NB4 (cell line): ENCODE data around the gene TNS1.

Experiments
- DNase-seq: peaks from one replicate; pipeline ENCODE4 v3.0.0; 2010; ENCODE audit warnings: low read depth
- H3K4me3 ChIP-seq: one replicate; pipeline ENCODE4 v1.5.1; 2011; ENCODE audit warnings: mild to moderate bottlenecking, low read depth, low read length, moderate library complexity
- CTCF ChIP-seq: IDR thresholded peaks from one replicate; pipeline ENCODE4 v1.5.1; 2012; ENCODE audit warnings: low read depth, low read length
- MAX ChIP-seq: IDR thresholded peaks from 2 replicates; pipeline ENCODE4 v1.6.1; 2011; ENCODE audit warnings: low read depth, low read length
- MYC ChIP-seq: IDR thresholded peaks from 2 replicates; pipeline ENCODE4 v1.6.1; 2011; ENCODE audit warnings: low read depth, low read length
- POLR2A ChIP-seq: IDR thresholded peaks from 2 replicates; pipeline ENCODE4 v1.6.1; 2011; ENCODE audit warnings: mild to moderate bottlenecking; ENCODE audit not compliant: insufficient read length; ENCODE audit errors: extremely low read depth

The TNS1 gene

GRCh38 chr2:217886720-217887309 lies 116.0 kb downstream of the TNS1 start:
- DNase-seq: peak; percentile 75
- H3K4me3 ChIP-seq: no peak overlapping the region
- TF ChIP-seq POLR2A: no peak
- TF ChIP-seq CTCF: peak; percentile 81
- no peak for TF ChIP-seq MYC
- TF ChIP-seq MAX: no peak

DNA sequence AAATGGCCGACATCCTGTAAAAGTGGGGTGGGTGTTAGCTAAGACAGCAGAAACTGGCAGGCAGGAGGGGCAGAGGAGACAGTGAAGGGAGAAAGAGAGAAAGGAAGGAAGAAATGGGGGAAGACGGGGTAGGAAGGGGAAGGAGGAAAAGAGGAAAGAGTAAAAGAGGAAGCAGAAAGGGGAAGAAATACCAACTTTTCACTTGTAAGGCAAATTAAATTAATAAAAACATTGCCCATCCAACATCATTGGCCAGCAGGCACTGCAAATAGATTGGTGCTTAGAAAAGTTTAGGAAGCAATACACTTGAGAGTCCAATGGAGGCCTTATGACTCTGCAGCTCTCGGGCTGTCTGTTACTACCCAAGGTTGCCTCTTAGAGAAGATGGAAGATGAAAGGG lies 116.7 kb downstream of the TNS1 start:
- TF ChIP-seq POLR2A (no peak), MYC (no peak)
- no peak for DNase-seq
- H3K4me3 ChIP-seq: no peak overlapping the region

- TF ChIP-seq CTCF: no peak
- TF ChIP-seq MYC: no peak
- no peak for TF ChIP-seq MAX
- TF ChIP-seq POLR2A: no peak
- H3K4me3 ChIP-seq: no peak overlapping the region
- no peak for DNase-seq
Measured at GRCh38 chr2:217884985-217885384, 117.8 kb downstream of the TNS1 start.

GRCh38 chr2:217880891-217881290 lies 121.9 kb downstream of the TNS1 start:
- TF ChIP-seq POLR2A (no peak), CTCF (no peak), MAX (no peak), MYC (no peak)
- no peak overlapping the region for H3K4me3 ChIP-seq
- DNase-seq: no peak

DNA sequence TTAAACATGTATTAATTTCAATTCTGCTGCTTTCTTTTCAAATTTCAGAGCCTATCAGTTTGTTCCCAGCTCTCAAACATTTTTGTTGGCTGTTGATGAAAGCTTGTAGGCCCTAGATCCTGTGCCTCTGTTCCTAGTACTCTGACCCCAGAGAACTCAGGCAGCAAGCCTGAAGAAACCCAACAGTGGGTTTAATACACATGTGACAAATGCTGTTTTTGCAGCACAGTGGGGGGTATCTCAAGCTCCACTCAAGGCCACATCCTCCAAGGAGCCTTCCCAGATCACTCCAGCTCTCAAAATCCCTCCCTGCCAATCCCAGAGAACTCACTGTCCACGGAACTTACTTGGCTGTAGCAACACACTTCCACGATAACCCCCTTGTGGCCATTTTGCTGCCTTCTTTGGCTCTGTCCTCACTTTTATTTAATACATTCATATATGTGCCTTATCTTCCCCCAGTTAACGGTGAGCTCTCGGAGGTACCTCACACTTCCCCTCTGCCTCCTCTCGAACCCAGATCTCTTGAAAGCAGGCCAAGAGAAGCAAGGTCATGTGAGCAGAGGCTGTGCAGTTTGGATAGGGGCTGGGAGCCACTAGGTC lies 122.4 kb downstream of the TNS1 start:
- no peak overlapping the region for H3K4me3 ChIP-seq
- TF ChIP-seq POLR2A: no peak
- TF ChIP-seq MAX: no peak
- TF ChIP-seq MYC: no peak
- no peak for TF ChIP-seq CTCF

DNA sequence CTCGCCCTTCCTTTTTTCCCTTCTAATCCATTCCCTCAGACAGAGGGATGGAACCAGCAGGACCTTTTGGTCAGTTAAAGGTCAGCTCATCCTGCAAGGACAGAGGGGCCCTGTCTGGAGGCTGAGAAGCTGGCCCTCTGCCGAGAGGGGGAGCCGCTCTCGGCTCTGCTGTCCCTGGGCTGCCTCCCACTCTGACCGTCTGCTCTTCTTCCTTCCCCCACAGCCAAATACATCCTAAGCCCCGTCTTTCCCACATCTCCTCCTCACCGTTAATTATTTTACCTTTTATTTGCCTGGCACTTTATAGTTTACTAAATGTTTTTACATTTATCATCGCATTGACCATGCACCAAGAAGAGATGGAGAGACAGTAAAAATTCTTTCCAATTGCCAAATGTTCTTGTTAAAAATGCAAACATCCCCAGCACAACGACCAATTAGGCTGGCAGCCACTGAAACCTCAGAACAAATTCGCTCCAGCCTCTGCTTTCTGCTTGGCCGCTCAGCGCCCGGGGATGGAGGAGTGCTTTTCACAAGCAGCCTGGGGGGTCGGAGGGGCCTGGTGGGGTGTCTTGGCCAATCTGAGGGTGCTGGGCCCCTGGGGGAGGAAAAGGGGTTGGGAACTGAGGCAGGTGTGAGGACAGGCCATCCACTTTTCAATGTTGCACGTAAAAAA lies 123.7 kb downstream of the TNS1 start:
- no peak overlapping the region for H3K4me3 ChIP-seq
- DNase-seq: no peak
- TF ChIP-seq MAX (no peak), CTCF (peak; percentile 9)

More for the DNA sequence above, 122.4 kb downstream of the TNS1 start:
- no peak for DNase-seq
